H1 (cell line): Measurements from ENCODE around the gene CAMK1. TPM values are rescaled to one million over a fixed set of nuclear protein-coding genes. Genes with fewer than 3 reads are reported as not detected.
"Not testable (repeated sequence)": the region's sequence is repeated elsewhere in the genome, so short reads cannot be mapped to it uniquely, and the experiment has no call there.

Experiments
- CTCF ChIA-PET: fragments of 300-600 bp; sonication (Branson Sonifier 250); formaldehyde crosslinking; loops from one replicate; lab custom pipeline; 2021; ENCODE audit not compliant: partially characterized antibody; lab: Charles Lee
- POLR2A ChIA-PET: fragments of 300-600 bp; sonication (Branson Sonifier 250); formaldehyde crosslinking; loops from one replicate; lab custom pipeline; 2021; ENCODE audit warnings: inconsistent platforms; ENCODE audit not compliant: partially characterized antibody; lab: Charles Lee
- DNase-seq, 2 experiments: peaks; one replicate each; pipeline versions ENCODE4 v3.0.0 to v3.0.0-alpha.2; 2010 to 2022; ENCODE audit warnings: low spot score in 2 of 2, low read depth in 1 of 2, mixed read lengths in 1 of 2
- FAIRE-seq: peaks from 2 replicates; lab custom pipeline; 2011; peaks lifted over from hg19 to GRCh38; lab: Jason Lieb, UNC
- H2AFZ ChIP-seq: 2 replicates; pipeline ENCODE4 v1.8.1; 2012; ENCODE audit warnings: low read length, inconsistent platforms
- H2AK5ac ChIP-seq: 2 replicates; pipeline ENCODE4 v1.6.1; 2013; ENCODE audit warnings: low read depth, low read length
- H2BK120ac ChIP-seq: replicated peaks from 2 replicates; pipeline ENCODE3; 2013; ENCODE audit warnings: low read depth, low read length, inconsistent platforms
- H2BK12ac ChIP-seq: 2 replicates; pipeline ENCODE4 v1.6.1; 2013; ENCODE audit warnings: low read depth, low read length
- H2BK15ac ChIP-seq: 2 replicates; pipeline ENCODE4 v1.6.1; 2013; ENCODE audit warnings: low read length
- H2BK20ac ChIP-seq: 2 replicates; pipeline ENCODE4 v1.6.1; 2013; ENCODE audit warnings: low read length
- H2BK5ac ChIP-seq: 2 replicates; pipeline ENCODE4 v1.6.1; 2013; ENCODE audit warnings: low read depth, low read length
- H3K14ac ChIP-seq: 2 replicates; pipeline ENCODE4 v1.6.1; 2013; ENCODE audit warnings: inconsistent platforms; ENCODE audit not compliant: insufficient read length
- H3K18ac ChIP-seq: 2 replicates; pipeline ENCODE4 v1.6.1; 2013; ENCODE audit warnings: low read length; ENCODE audit errors: extremely low read depth
- H3K23ac ChIP-seq: 2 replicates; pipeline ENCODE4 v1.6.1; 2013; ENCODE audit warnings: inconsistent platforms; ENCODE audit not compliant: insufficient read length
- H3K23me2 ChIP-seq: 2 replicates; pipeline ENCODE4 v1.6.1; 2013; ENCODE audit warnings: low read depth, low read length
- H3K27ac ChIP-seq: 2 replicates; pipeline ENCODE4 v1.6.1; 2011; ENCODE audit warnings: low read depth, low read length, inconsistent platforms
- H3K27me3 ChIP-seq, 4 experiments: replicated peaks in 1 of 4; 1 replicate in 1 of 4; 2 replicates in 3 of 4; pipeline versions ENCODE4 v1.6.1 to v1.8.1; 2011 to 2013; ENCODE audit warnings: low read length in 3 of 4, mild to moderate bottlenecking in 3 of 4, inconsistent platforms in 2 of 4, mixed read lengths in 2 of 4, moderate library complexity in 1 of 4; ENCODE audit not compliant: control insufficient read depth in 3 of 4, insufficient read depth in 3 of 4; ENCODE audit errors: extremely low read depth in 1 of 4
- H3K36me3 ChIP-seq, 4 experiments: 2 replicates each; pipeline versions ENCODE4 v1.6.1 to v1.8.1; 2011 to 2013; ENCODE audit warnings: mild to moderate bottlenecking in 4 of 4, low read length in 3 of 4, moderate library complexity in 2 of 4, control low read depth in 1 of 4, inconsistent platforms in 1 of 4; ENCODE audit not compliant: insufficient read depth in 4 of 4, control insufficient read depth in 2 of 4
- H3K4ac ChIP-seq: replicated peaks from 2 replicates; pipeline ENCODE3; 2013; ENCODE audit warnings: low read length, low read depth, mixed read lengths, inconsistent platforms; ENCODE audit not compliant: insufficient read length
- H3K4me1 ChIP-seq, 4 experiments: replicated peaks in 1 of 4; 1 replicate in 1 of 4; 2 replicates in 3 of 4; pipeline versions ENCODE4 v1.6.1 to v1.8.1; 2011 to 2013; ENCODE audit warnings: low read length in 3 of 4, inconsistent platforms in 2 of 4, mixed read lengths in 1 of 4; ENCODE audit not compliant: insufficient read depth in 4 of 4, control insufficient read depth in 3 of 4
- H3K4me2 ChIP-seq, 2 experiments: 2 replicates each; pipeline versions ENCODE4 v1.6.1 to v1.8.1; 2011 to 2013; ENCODE audit warnings: low read depth in 2 of 2, low read length in 2 of 2, control low read depth in 1 of 2, inconsistent platforms in 1 of 2, mild to moderate bottlenecking in 1 of 2; ENCODE audit not compliant: insufficient read depth in 1 of 2
- H3K4me3 ChIP-seq, 4 experiments: fragments of 200-600, 300-600 bp in 1 of 4; sonication (generic), shearing (Covaris generic), sonication (Bioruptor Twin) in 1 of 4; 2 replicates each; pipeline versions ENCODE4 v1.5.1 to v1.8.1; 2011 to 2016; ENCODE audit warnings: low read length in 4 of 4, low read depth in 3 of 4, control low read depth in 2 of 4, inconsistent platforms in 2 of 4, mild to moderate bottlenecking in 2 of 4, mixed read lengths in 1 of 4, moderate library complexity in 1 of 4; ENCODE audit not compliant: insufficient read depth in 2 of 4; ENCODE audit errors: extremely low read depth in 1 of 4
- H3K56ac ChIP-seq: replicated peaks from 2 replicates; pipeline ENCODE3; 2013; ENCODE audit warnings: low read depth, mild to moderate bottlenecking, mixed read lengths, low read length, inconsistent platforms; ENCODE audit not compliant: insufficient read length
- H3K79me1 ChIP-seq: 2 replicates; pipeline ENCODE4 v1.6.1; 2013; ENCODE audit warnings: low read depth, low read length, control low read depth
- H3K79me2 ChIP-seq, 2 experiments: 2 replicates each; pipeline versions ENCODE4 v1.6.1 to v1.8.1; 2012 to 2013; ENCODE audit warnings: low read length in 2 of 2, mild to moderate bottlenecking in 2 of 2, inconsistent platforms in 1 of 2; ENCODE audit not compliant: insufficient read depth in 2 of 2, control insufficient read depth in 1 of 2
- H3K9ac ChIP-seq, 4 experiments: replicated peaks in 1 of 4; 1 replicate in 1 of 4; 2 replicates in 3 of 4; pipeline versions ENCODE4 v1.6.1 to v1.8.1; 2011 to 2013; ENCODE audit warnings: low read depth in 3 of 4, low read length in 3 of 4, control low read depth in 2 of 4, mild to moderate bottlenecking in 2 of 4, moderate library complexity in 2 of 4, inconsistent platforms in 1 of 4; ENCODE audit errors: extremely low read depth in 1 of 4
- H3K9me3 ChIP-seq, 2 experiments: 2 replicates each; pipeline versions ENCODE4 v1.6.1 to v1.8.1; 2012 to 2013; ENCODE audit warnings: mild to moderate bottlenecking in 2 of 2, moderate library complexity in 2 of 2, control low read depth in 1 of 2, inconsistent platforms in 1 of 2, low read depth in 1 of 2, low read length in 1 of 2, mixed read lengths in 1 of 2; ENCODE audit not compliant: insufficient read depth in 2 of 2
- H4K20me1 ChIP-seq, 2 experiments: replicated peaks in 1 of 2; 2 replicates each; pipeline versions ENCODE3 to v1.8.1; 2011 to 2013; ENCODE audit warnings: inconsistent platforms in 2 of 2, low read length in 2 of 2, mild to moderate bottlenecking in 1 of 2; ENCODE audit not compliant: insufficient read depth in 2 of 2, control insufficient read depth in 1 of 2
- H4K5ac ChIP-seq: 2 replicates; pipeline ENCODE4 v1.6.1; 2013; ENCODE audit warnings: low read length, low read depth, mixed read lengths, inconsistent platforms; ENCODE audit not compliant: insufficient read length
- H4K8ac ChIP-seq: 2 replicates; pipeline ENCODE4 v1.8.0; 2013; ENCODE audit warnings: mild to moderate bottlenecking, moderate library complexity, low read length, inconsistent platforms; ENCODE audit not compliant: insufficient read depth; ENCODE audit errors: extremely low read depth
- H4K91ac ChIP-seq: replicated peaks from 2 replicates; pipeline ENCODE3; 2013; ENCODE audit warnings: low read length, mixed read lengths, inconsistent platforms; ENCODE audit not compliant: insufficient read length
- WGBS, 2 experiments: shearing (Covaris generic) in 1 of 2; methylation state at CpG; one replicate each; pipeline versions ENCODE4 v1.1.6 to v1.1.7; 2013 to 2015; ENCODE audit warnings: low lambda C conversion rate in 2 of 2, mixed read lengths in 2 of 2, inconsistent platforms in 1 of 2, low coverage in 1 of 2, missing lambda C conversion rate in 1 of 2; ENCODE audit not compliant: insufficient replicate concordance in 2 of 2, insufficient coverage in 1 of 2, insufficient read length in 1 of 2; ENCODE audit errors: extremely low coverage in 1 of 2, missing lambda C conversion rate in 1 of 2; 5-methylcytosine and 5-hydroxymethylcytosine counted together
- polyA plus RNA-seq, 7 experiments: library from polyadenylated mRNA; depleted of rRNA in 3 of 7; stranded (reverse) in 5 of 7; unstranded in 2 of 7; fragments of >200 nt in 5 of 7; fragments of 200-250 nt in 2 of 7; gene quantifications; 1 replicate in 5 of 7; 2 replicates in 1 of 7; 4 replicates in 1 of 7; pipeline versions ENCODE4 v1.2.1 to v1.2.3, GENCODE V29; 2011 to 2013; ENCODE audit warnings: missing spikeins in 2 of 7, mixed read lengths in 2 of 7
- total RNA-seq: library from RNA; stranded (reverse); fragmentation: NEBNext Ultra II Directional; extraction: Animal tissue kit (Norgen Biotek cat#: 25700); gene quantifications from 2 replicates; pipeline ENCODE4 v1.2.1, GENCODE V29; 2021

The CAMK1 gene
- total and polyA plus RNA-seq, 2 of the 8 experiments (the other 6 are each of a cell fraction or from before 2014, with no cell fraction given) = 4.9 to 5.1 TPM

DNA sequence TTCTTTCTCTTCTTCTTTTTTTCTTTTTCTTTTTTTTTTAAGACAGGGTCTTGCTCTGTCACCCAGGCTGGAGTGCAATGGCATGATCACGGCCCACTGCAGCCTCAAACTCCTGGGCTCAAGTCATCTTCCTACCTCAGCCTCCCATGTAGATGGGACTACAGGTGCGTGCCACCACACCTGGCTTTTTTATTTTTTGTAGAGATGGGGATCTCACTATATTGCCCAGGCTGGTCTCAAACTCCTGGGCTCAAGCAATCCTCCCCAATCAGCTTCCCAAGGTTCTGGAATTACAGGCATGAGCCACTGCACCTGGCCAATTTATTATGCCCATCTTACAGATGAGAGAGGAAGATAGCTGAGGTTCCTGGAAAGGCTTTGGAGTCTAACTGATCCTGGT is 1.3 kb upstream of the CAMK1 start:
- H2BK120ac ChIP-seq, H3K9me3 ChIP-seq, H3K14ac ChIP-seq, H4K91ac ChIP-seq, H3K23ac ChIP-seq, H3K23me2 ChIP-seq, H3K18ac ChIP-seq, H3K79me1 ChIP-seq, H3K27ac ChIP-seq, H3K36me3 ChIP-seq, H3K4me2 ChIP-seq, H3K56ac ChIP-seq, H3K79me2 ChIP-seq, H3K4me3 ChIP-seq, H2BK12ac ChIP-seq, FAIRE-seq, H3K9ac ChIP-seq, H4K20me1 ChIP-seq, H4K5ac ChIP-seq, H2BK20ac ChIP-seq, H2BK15ac ChIP-seq, H2AFZ ChIP-seq, H2BK5ac ChIP-seq, H4K8ac ChIP-seq, H2AK5ac ChIP-seq, H3K4ac ChIP-seq, H3K4me1 ChIP-seq, DNase-seq: not testable (repeated sequence)
- H3K27me3 ChIP-seq = peaks cover 1 to 28% (median 23%) of the 10 kb centered on the region in 4 experiments; a peak in 6 of 7 replicates
- 100% methylated on average over 1 of the region's 2 CpGs; no CpG with 5 or more reads in 1 of the 2 experiments for WGBS, 2 experiments
- POLR2A ChIA-PET = interaction anchor here (1.1 to 5.2 kb wide), 5 partner anchors 10 to 22 kb away, joined by 3 to 43 read pairs (median 8); partner anchors contain the start of genes ARPC4, OGG1 and TADA3
- CTCF ChIA-PET = interaction anchor here (0.6 to 1.4 kb wide), 2 partner anchors 20 to 37 kb away, joined by 3 read pairs; no protein-coding TSS in a partner anchor
